Measurements from ENCODE around the gene MRPS6.

The MRPS6 gene

GRCh38 chr21:34077888-34078287 is 4.5 kb downstream of the MRPS6 start:
- H3K4me2 ChIP-seq (ENCODE audit: low read length): no peak overlapping the region
- no peak overlapping the region for H2BK15ac ChIP-seq (replicated peaks; ENCODE audit: low read depth)
- H3K23ac ChIP-seq (ENCODE audit: low read length): no peak overlapping the region
- peaks cover 56% of the 10 kb centered on the region for H3K79me2 ChIP-seq (ENCODE audit: control insufficient read depth, insufficient read depth, low read length)
- no peak overlapping the region for H3K27ac ChIP-seq (ENCODE audit: low read depth, low read length)
- H2BK5ac ChIP-seq (ENCODE audit: low read length): no peak overlapping the region
- H3K4me3 ChIP-seq (ENCODE audit: low read length): no peak overlapping the region
- H4K8ac ChIP-seq (ENCODE audit: low read depth, low read length): no peak overlapping the region
- H3K18ac ChIP-seq (ENCODE audit: low read length): no peak overlapping the region
- no peak overlapping the region for H4K5ac ChIP-seq (ENCODE audit: low read length)
- H3K79me1 ChIP-seq (ENCODE audit: low read length): peaks cover 19% of the 10 kb centered on the region
- no peak overlapping the region for H2BK120ac ChIP-seq (ENCODE audit: low read depth, low read length)
- no peak overlapping the region for H3K4ac ChIP-seq (ENCODE audit: low read depth, low read length)
- DNase-seq: no peak
- no peak overlapping the region for H3K56ac ChIP-seq (ENCODE audit: low read length)
- WGBS (ENCODE audit: extremely low coverage, insufficient coverage, low lambda C conversion rate): no CpG with 5 or more reads among the region's 1 CpG
- H3K4me1 ChIP-seq (ENCODE audit: control insufficient read depth, low read depth, low read length): peaks cover 12% of the 10 kb centered on the region
- no peak overlapping the region for H3K9ac ChIP-seq (ENCODE audit: low read length)
- no peak overlapping the region for H2AK5ac ChIP-seq (ENCODE audit: low read length)
- no peaks in the 10 kb centered on the region for H3K27me3 ChIP-seq (ENCODE audit: insufficient read depth, low read length, poor library complexity)
- H3K36me3 ChIP-seq (ENCODE audit: control insufficient read depth, insufficient read depth, low read length): no peaks in the 10 kb centered on the region

GRCh38 chr21:34078915-34079314 is 5.5 kb downstream of the MRPS6 start:
- DNase-seq: no peak
- Histone ChIP-seq H3K79me1 (ENCODE audit: low read length) (peaks cover 24% of the 10 kb centered on the region), H3K4me2 (ENCODE audit: low read length) (no peak overlapping the region), H3K4me1 (ENCODE audit: control insufficient read depth, low read depth, low read length) (peaks cover 15% of the 10 kb centered on the region), H2AK5ac (ENCODE audit: low read length) (no peak overlapping the region), H3K4me3 (ENCODE audit: low read length) (no peak overlapping the region), H3K27ac (ENCODE audit: low read depth, low read length) (no peak overlapping the region), H3K36me3 (ENCODE audit: control insufficient read depth, insufficient read depth, low read length) (no peaks in the 10 kb centered on the region), H4K5ac (ENCODE audit: low read length) (no peak overlapping the region), H3K4ac (ENCODE audit: low read depth, low read length) (no peak overlapping the region), H3K79me2 (ENCODE audit: control insufficient read depth, insufficient read depth, low read length) (peaks cover 65% of the 10 kb centered on the region), H3K56ac (ENCODE audit: low read length) (no peak overlapping the region), H2BK5ac (ENCODE audit: low read length) (no peak overlapping the region), H2BK120ac (ENCODE audit: low read depth, low read length) (no peak overlapping the region), H3K27me3 (ENCODE audit: insufficient read depth, low read length, poor library complexity) (no peaks in the 10 kb centered on the region), H3K18ac (ENCODE audit: low read length) (no peak overlapping the region), H4K8ac (ENCODE audit: low read depth, low read length) (no peak overlapping the region), H3K23ac (ENCODE audit: low read length) (no peak overlapping the region), H2BK15ac (replicated peaks; ENCODE audit: low read depth) (no peak overlapping the region), H3K9ac (ENCODE audit: low read length) (no peak overlapping the region)
- no CpG with 5 or more reads among the region's 2 CpGs for WGBS (ENCODE audit: extremely low coverage, insufficient coverage, low lambda C conversion rate)

GRCh38 chr21:34080710-34081109 is 7.3 kb downstream of the MRPS6 start:
- H4K5ac ChIP-seq (ENCODE audit: low read length): no peak overlapping the region
- H3K4me2 ChIP-seq (ENCODE audit: low read length): no peak overlapping the region
- no peak for DNase-seq
- H2BK5ac ChIP-seq (ENCODE audit: low read length): no peak overlapping the region
- WGBS (ENCODE audit: extremely low coverage, insufficient coverage, low lambda C conversion rate): no CpG with 5 or more reads among the region's 5 CpGs
- no peak overlapping the region for H2AK5ac ChIP-seq (ENCODE audit: low read length)
- H3K79me1 ChIP-seq (ENCODE audit: low read length): peaks cover 19% of the 10 kb centered on the region
- H3K23ac ChIP-seq (ENCODE audit: low read length): no peak overlapping the region
- no peak overlapping the region for H2BK15ac ChIP-seq (replicated peaks; ENCODE audit: low read depth)
- H3K79me2 ChIP-seq (ENCODE audit: control insufficient read depth, insufficient read depth, low read length): peaks cover 59% of the 10 kb centered on the region
- H3K56ac ChIP-seq (ENCODE audit: low read length): no peak overlapping the region
- no peak overlapping the region for H3K4ac ChIP-seq (ENCODE audit: low read depth, low read length)
- H3K36me3 ChIP-seq (ENCODE audit: control insufficient read depth, insufficient read depth, low read length): no peaks in the 10 kb centered on the region
- H3K4me1 ChIP-seq (ENCODE audit: control insufficient read depth, low read depth, low read length): peaks cover 11% of the 10 kb centered on the region
- no peak overlapping the region for H3K18ac ChIP-seq (ENCODE audit: low read length)
- H3K27ac ChIP-seq (ENCODE audit: low read depth, low read length): no peak overlapping the region
- no peak overlapping the region for H3K4me3 ChIP-seq (ENCODE audit: low read length)
- H3K9ac ChIP-seq (ENCODE audit: low read length): no peak overlapping the region
- H2BK120ac ChIP-seq (ENCODE audit: low read depth, low read length): no peak overlapping the region
- no peak overlapping the region for H4K8ac ChIP-seq (ENCODE audit: low read depth, low read length)
- H3K27me3 ChIP-seq (ENCODE audit: insufficient read depth, low read length, poor library complexity): no peaks in the 10 kb centered on the region

GRCh38 chr21:34082769-34083168 is 9.4 kb downstream of the MRPS6 start:
- Histone ChIP-seq H3K4me1 (ENCODE audit: control insufficient read depth, low read depth, low read length) (peaks cover 9% of the 10 kb centered on the region), H2BK120ac (ENCODE audit: low read depth, low read length) (no peak overlapping the region), H3K9ac (ENCODE audit: low read length) (no peak overlapping the region), H3K23ac (ENCODE audit: low read length) (no peak overlapping the region), H3K56ac (ENCODE audit: low read length) (no peak overlapping the region), H3K79me2 (ENCODE audit: control insufficient read depth, insufficient read depth, low read length) (peaks cover 68% of the 10 kb centered on the region), H3K4me2 (ENCODE audit: low read length) (no peak overlapping the region), H4K5ac (ENCODE audit: low read length) (no peak overlapping the region), H2BK15ac (replicated peaks; ENCODE audit: low read depth) (no peak overlapping the region), H3K27me3 (ENCODE audit: insufficient read depth, low read length, poor library complexity) (no peaks in the 10 kb centered on the region), H2BK5ac (ENCODE audit: low read length) (no peak overlapping the region), H4K8ac (ENCODE audit: low read depth, low read length) (no peak overlapping the region), H3K27ac (ENCODE audit: low read depth, low read length) (no peak overlapping the region), H3K36me3 (ENCODE audit: control insufficient read depth, insufficient read depth, low read length) (no peaks in the 10 kb centered on the region), H3K4ac (ENCODE audit: low read depth, low read length) (no peak overlapping the region), H2AK5ac (ENCODE audit: low read length) (no peak overlapping the region), H3K4me3 (ENCODE audit: low read length) (no peak overlapping the region), H3K18ac (ENCODE audit: low read length) (no peak overlapping the region), H3K79me1 (ENCODE audit: low read length) (peaks cover 22% of the 10 kb centered on the region)
- WGBS (ENCODE audit: extremely low coverage, insufficient coverage, low lambda C conversion rate): no CpG with 5 or more reads among the region's 4 CpGs
- no peak for DNase-seq

GRCh38 chr21:34083357-34083756 is 10.0 kb downstream of the MRPS6 start:
- no peak overlapping the region for H3K4me3 ChIP-seq (ENCODE audit: low read length)
- peaks cover 68% of the 10 kb centered on the region for H3K79me2 ChIP-seq (ENCODE audit: control insufficient read depth, insufficient read depth, low read length)
- no peak overlapping the region for H3K18ac ChIP-seq (ENCODE audit: low read length)
- no peak overlapping the region for H3K56ac ChIP-seq (ENCODE audit: low read length)
- H2BK15ac ChIP-seq (replicated peaks; ENCODE audit: low read depth): no peak overlapping the region
- no peak overlapping the region for H3K23ac ChIP-seq (ENCODE audit: low read length)
- WGBS (ENCODE audit: extremely low coverage, insufficient coverage, low lambda C conversion rate): no CpG with 5 or more reads among the region's 3 CpGs
- no peaks in the 10 kb centered on the region for H3K36me3 ChIP-seq (ENCODE audit: control insufficient read depth, insufficient read depth, low read length)
- no peak overlapping the region for H3K9ac ChIP-seq (ENCODE audit: low read length)
- no peak overlapping the region for H2AK5ac ChIP-seq (ENCODE audit: low read length)
- H2BK120ac ChIP-seq (ENCODE audit: low read depth, low read length): no peak overlapping the region
- no peak overlapping the region for H4K8ac ChIP-seq (ENCODE audit: low read depth, low read length)
- H2BK5ac ChIP-seq (ENCODE audit: low read length): no peak overlapping the region
- H3K27ac ChIP-seq (ENCODE audit: low read depth, low read length): no peak overlapping the region
- no peak overlapping the region for H3K4me2 ChIP-seq (ENCODE audit: low read length)
- H3K27me3 ChIP-seq (ENCODE audit: insufficient read depth, low read length, poor library complexity): no peaks in the 10 kb centered on the region
- no peak overlapping the region for H4K5ac ChIP-seq (ENCODE audit: low read length)
- H3K79me1 ChIP-seq (ENCODE audit: low read length): peaks cover 23% of the 10 kb centered on the region
- no peak for DNase-seq
- no peak overlapping the region for H3K4ac ChIP-seq (ENCODE audit: low read depth, low read length)
- H3K4me1 ChIP-seq (ENCODE audit: control insufficient read depth, low read depth, low read length): peaks cover 9% of the 10 kb centered on the region

GRCh38 chr21:34085129-34085528 is 11.8 kb downstream of the MRPS6 start:
- no peaks in the 10 kb centered on the region for H3K27me3 ChIP-seq (ENCODE audit: insufficient read depth, low read length, poor library complexity)
- H3K56ac ChIP-seq (ENCODE audit: low read length): no peak overlapping the region
- no peak overlapping the region for H3K27ac ChIP-seq (ENCODE audit: low read depth, low read length)
- no peak overlapping the region for H3K4ac ChIP-seq (ENCODE audit: low read depth, low read length)
- H3K18ac ChIP-seq (ENCODE audit: low read length): no peak overlapping the region
- no peak overlapping the region for H2BK5ac ChIP-seq (ENCODE audit: low read length)
- peaks cover 9% of the 10 kb centered on the region for H3K4me1 ChIP-seq (ENCODE audit: control insufficient read depth, low read depth, low read length)
- no peak overlapping the region for H3K9ac ChIP-seq (ENCODE audit: low read length)
- WGBS (ENCODE audit: extremely low coverage, insufficient coverage, low lambda C conversion rate): no CpG with 5 or more reads among the region's 2 CpGs
- no peak overlapping the region for H3K4me2 ChIP-seq (ENCODE audit: low read length)
- H2BK15ac ChIP-seq (replicated peaks; ENCODE audit: low read depth): no peak overlapping the region
- H3K4me3 ChIP-seq (ENCODE audit: low read length): no peak overlapping the region
- peaks cover 77% of the 10 kb centered on the region for H3K79me2 ChIP-seq (ENCODE audit: control insufficient read depth, insufficient read depth, low read length)
- no peak overlapping the region for H4K8ac ChIP-seq (ENCODE audit: low read depth, low read length)
- no peak overlapping the region for H2BK120ac ChIP-seq (ENCODE audit: low read depth, low read length)
- H2AK5ac ChIP-seq (ENCODE audit: low read length): no peak overlapping the region
- DNase-seq: peak; percentile 33
- H4K5ac ChIP-seq (ENCODE audit: low read length): no peak overlapping the region
- no peak overlapping the region for H3K23ac ChIP-seq (ENCODE audit: low read length)
- no peaks in the 10 kb centered on the region for H3K36me3 ChIP-seq (ENCODE audit: control insufficient read depth, insufficient read depth, low read length)
- H3K79me1 ChIP-seq (ENCODE audit: low read length): peaks cover 21% of the 10 kb centered on the region
